Keratinocyte (primary cell): Measurements from ENCODE around the gene CCDC146. TPM values are rescaled to one million over a fixed set of nuclear protein-coding genes. Genes with fewer than 3 reads are reported as not detected.

Experiments
- DNase-seq: peaks from one replicate; pipeline ENCODE4 v3.0.0-alpha.2; 2011; ENCODE audit warnings: low read depth, missing footprints, low spot score
- FAIRE-seq: peaks from 2 replicates; lab custom pipeline; 2011; peaks lifted over from hg19 to GRCh38; lab: Jason Lieb, UNC
- H2AFZ ChIP-seq: 2 replicates; pipeline ENCODE4 v1.6.0; 2012; ENCODE audit warnings: low read length, control low read depth, inconsistent platforms; ENCODE audit not compliant: control insufficient read depth
- H3K27ac ChIP-seq: 2 replicates; pipeline ENCODE4 v1.5.1; 2011; ENCODE audit warnings: low read length; ENCODE audit not compliant: control insufficient read depth, insufficient read depth
- H3K27me3 ChIP-seq: 3 replicates; pipeline ENCODE4 v1.6.0; 2011; ENCODE audit warnings: low read length; ENCODE audit not compliant: control insufficient read depth, insufficient read depth; ENCODE audit errors: extremely low read depth
- H3K36me3 ChIP-seq, 2 experiments: 2 replicates in 1 of 2; 3 replicates in 1 of 2; pipeline ENCODE4 v1.5.1; 2011; ENCODE audit warnings: low read length in 2 of 2, mild to moderate bottlenecking in 1 of 2; ENCODE audit not compliant: control insufficient read depth in 2 of 2, insufficient read depth in 2 of 2; ENCODE audit errors: extremely low read depth in 1 of 2
- H3K4me1 ChIP-seq: 3 replicates; pipeline ENCODE4 v1.5.1; 2011; ENCODE audit warnings: low read length; ENCODE audit not compliant: control insufficient read depth, insufficient read depth; ENCODE audit errors: extremely low read depth
- H3K4me2 ChIP-seq: 3 replicates; pipeline ENCODE4 v1.6.0; 2011; ENCODE audit warnings: low read depth, low read length; ENCODE audit not compliant: control insufficient read depth, insufficient read depth; ENCODE audit errors: extremely low read depth
- H3K4me3 ChIP-seq, 3 experiments: fragments of 200-600 bp in 1 of 3; sonication (generic) in 1 of 3; 2 replicates in 2 of 3; 3 replicates in 1 of 3; pipeline ENCODE4 v1.5.1; 2011 to 2016; ENCODE audit warnings: low read length in 3 of 3, mild to moderate bottlenecking in 3 of 3, control low read depth in 2 of 3, inconsistent platforms in 1 of 3, low read depth in 1 of 3, mixed read lengths in 1 of 3, mixed run types in 1 of 3, moderate library complexity in 1 of 3; ENCODE audit not compliant: control insufficient read depth in 2 of 3, insufficient read depth in 2 of 3; ENCODE audit errors: extremely low read depth in 1 of 3
- H3K79me2 ChIP-seq: 2 replicates; pipeline ENCODE4 v1.6.0; 2012; ENCODE audit warnings: low read length; ENCODE audit not compliant: control insufficient read depth, insufficient read depth
- H3K9ac ChIP-seq: 3 replicates; pipeline ENCODE4 v1.6.0; 2011; ENCODE audit warnings: low read length; ENCODE audit not compliant: control insufficient read depth, insufficient read depth; ENCODE audit errors: extremely low read depth
- H3K9me1 ChIP-seq: 3 replicates; pipeline ENCODE4 v1.6.0; 2011; ENCODE audit warnings: low read length; ENCODE audit not compliant: control insufficient read depth, insufficient read depth; ENCODE audit errors: extremely low read depth
- H3K9me3 ChIP-seq: 2 replicates; pipeline ENCODE4 v1.5.1; 2012; ENCODE audit warnings: low read depth, low read length; ENCODE audit not compliant: control insufficient read depth
- H4K20me1 ChIP-seq: 3 replicates; pipeline ENCODE4 v1.6.0; 2011; ENCODE audit warnings: low read length; ENCODE audit not compliant: control insufficient read depth, insufficient read depth; ENCODE audit errors: extremely low read depth
- CTCF ChIP-seq, 3 experiments: IDR thresholded peaks in 1 of 3; conservative IDR thresholded peaks in 1 of 3; optimal IDR thresholded peaks in 1 of 3; 2 replicates in 2 of 3; 3 replicates in 1 of 3; pipeline versions ENCODE3 to v1.5.1; 2011; ENCODE audit warnings: low read length in 3 of 3, mild to moderate bottlenecking in 3 of 3, moderate library complexity in 2 of 3, control low read depth in 1 of 3, inconsistent platforms in 1 of 3; ENCODE audit not compliant: insufficient read depth in 2 of 3; ENCODE audit errors: extremely low read depth in 1 of 3
- EZH2 ChIP-seq: IDR thresholded peaks from one replicate; pipeline ENCODE4 v1.6.1; 2012; ENCODE audit warnings: inconsistent platforms, mild to moderate bottlenecking, low read length, moderate library complexity
- dilution Hi-C: fragments of 300-500 bp; cut with MboI; formaldehyde crosslinking; loops from one replicate; pipeline ENCODE4 v1.7.0; 2020; ENCODE audit warnings: low sequenced_read_pairs; ENCODE audit not compliant: extremely low pct_ligation_motif_present
- polyA plus RNA-seq, 5 experiments: library from polyadenylated mRNA; depleted of rRNA in 3 of 5; stranded (reverse) in 3 of 5; stranded (forward) in 1 of 5; unstranded in 1 of 5; fragments of >200 nt; gene quantifications; 1 replicate in 1 of 5; 2 replicates in 3 of 5; 3 replicates in 1 of 5; pipeline versions ENCODE4 v1.2.1 to v1.2.3, GENCODE V29; 2011 to 2012; ENCODE audit warnings: missing spikeins in 2 of 5, low read depth in 1 of 5, low replicate concordance in 1 of 5

CCDC146 gene
- polyA plus RNA-seq, 1 donor (not counting 4 experiments of a cell fraction or from before 2014, with no cell fraction given) = 5.7 TPM

GRCh38 chr7:77320137-77320536 lies 197.7 kb downstream of the CCDC146 start:
- no peaks in the 10 kb centered on the region for H3K79me2 ChIP-seq
- TF ChIP-seq EZH2 (no peak), CTCF (optimal IDR thresholded peaks at IDR 0.05 in 1 of 3, IDR thresholded peaks at IDR 0.05 in 1 of 3, conservative IDR thresholded peaks at IDR 0.05 in 1 of 3; ENCODE audit: extremely low read depth in 1 of 3, insufficient read depth in 2 of 3, low read length in 3 of 3) (no peak)
- no peaks in the 10 kb centered on the region for H3K9me1 ChIP-seq
- DNase-seq = no peak
- H3K4me3 ChIP-seq = no peak overlapping the region
- no peak for FAIRE-seq
- dilution Hi-C loops = no loop called here
- H2AFZ ChIP-seq = no peak overlapping the region
- no peaks in the 10 kb centered on the region for H4K20me1 ChIP-seq
- H3K36me3 ChIP-seq = no peaks in the 10 kb centered on the region
- no peak overlapping the region for H3K27ac ChIP-seq
- no peak overlapping the region for H3K4me2 ChIP-seq
- no peaks in the 10 kb centered on the region for H3K4me1 ChIP-seq
- H3K9me3 ChIP-seq = no peaks in the 10 kb centered on the region
- no peak overlapping the region for H3K9ac ChIP-seq
- no peaks in the 10 kb centered on the region for H3K27me3 ChIP-seq

- no peak overlapping the region for H3K9ac ChIP-seq
- no peaks in the 10 kb centered on the region for H3K4me1 ChIP-seq
- no peaks in the 10 kb centered on the region for H4K20me1 ChIP-seq
- H3K9me1 ChIP-seq = no peaks in the 10 kb centered on the region
- no peak overlapping the region for H3K27ac ChIP-seq
- H3K4me3 ChIP-seq = no peak overlapping the region
- H3K27me3 ChIP-seq = no peaks in the 10 kb centered on the region
- no peaks in the 10 kb centered on the region for H3K36me3 ChIP-seq
- no peak overlapping the region for H2AFZ ChIP-seq
- dilution Hi-C loops = no loop called here
- H3K9me3 ChIP-seq = no peaks in the 10 kb centered on the region
- TF ChIP-seq EZH2 = no peak
- no peak for TF ChIP-seq CTCF (optimal IDR thresholded peaks at IDR 0.05 in 1 of 3, IDR thresholded peaks at IDR 0.05 in 1 of 3, conservative IDR thresholded peaks at IDR 0.05 in 1 of 3; ENCODE audit: extremely low read depth in 1 of 3, insufficient read depth in 2 of 3, low read length in 3 of 3)
- DNase-seq (no peak), FAIRE-seq (no peak)
- no peak overlapping the region for H3K4me2 ChIP-seq
- no peaks in the 10 kb centered on the region for H3K79me2 ChIP-seq
Observed at GRCh38 chr7:77320714-77321113, 198.3 kb downstream of the CCDC146 start.
